Activated CD8-positive, alpha-beta memory T cell treated with anti-CD3 and anti-CD28 coated beads for 1 hour (primary cell): ENCODE measurements around the gene RGS21.

Source experiments
- DNase-seq, 2 donors: peaks; one replicate each; pipeline ENCODE4 v3.0.0-alpha.2; 2020; ENCODE audit warnings: low read depth in 1 of 2; ENCODE audit errors: extremely low read depth in 1 of 2

Gene RGS21

DNA sequence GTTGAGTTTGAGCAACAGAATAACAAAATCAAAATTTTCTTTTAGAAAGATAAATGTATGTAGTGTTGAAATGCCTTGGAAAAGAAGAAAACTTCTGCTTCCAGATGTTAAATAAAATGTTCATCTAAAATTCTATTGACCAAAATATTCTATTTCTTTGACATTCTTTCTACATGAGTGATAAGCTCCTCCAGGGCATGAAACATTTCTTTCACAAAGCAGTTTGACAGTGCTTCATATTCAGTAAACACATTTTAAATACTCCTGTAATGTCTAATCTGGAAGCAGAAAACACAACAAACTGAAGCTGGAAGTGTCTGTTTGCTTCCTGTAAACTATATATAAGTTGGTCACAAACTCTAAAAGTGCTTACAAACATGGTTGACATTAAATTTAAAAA is 61.5 kb downstream of the RGS21 start:
- DNase-seq = no peak

GRCh38 chr1:192378878-192379277 is 62.1 kb downstream of the RGS21 start:
- DNase-seq = no peak

DNA sequence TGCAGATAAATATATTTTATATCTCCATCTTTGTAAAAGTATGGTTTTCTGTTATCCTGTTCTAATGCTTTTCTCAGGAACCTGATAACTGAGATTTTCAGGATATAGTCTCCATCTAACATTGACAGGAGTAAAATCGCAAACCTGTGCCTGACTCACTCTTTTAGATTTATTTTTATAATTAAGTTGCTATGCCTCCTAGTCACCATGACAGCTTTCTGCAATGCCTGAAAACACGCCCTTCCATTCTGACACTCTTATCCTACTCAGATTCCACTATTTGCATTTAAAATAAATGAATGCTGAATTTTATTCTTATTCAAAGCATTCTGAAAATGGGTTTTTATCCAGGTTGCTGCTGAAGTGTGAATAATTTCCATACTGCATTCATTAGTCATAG is 62.8 kb downstream of the RGS21 start:
- DNase-seq = no peak

DNA sequence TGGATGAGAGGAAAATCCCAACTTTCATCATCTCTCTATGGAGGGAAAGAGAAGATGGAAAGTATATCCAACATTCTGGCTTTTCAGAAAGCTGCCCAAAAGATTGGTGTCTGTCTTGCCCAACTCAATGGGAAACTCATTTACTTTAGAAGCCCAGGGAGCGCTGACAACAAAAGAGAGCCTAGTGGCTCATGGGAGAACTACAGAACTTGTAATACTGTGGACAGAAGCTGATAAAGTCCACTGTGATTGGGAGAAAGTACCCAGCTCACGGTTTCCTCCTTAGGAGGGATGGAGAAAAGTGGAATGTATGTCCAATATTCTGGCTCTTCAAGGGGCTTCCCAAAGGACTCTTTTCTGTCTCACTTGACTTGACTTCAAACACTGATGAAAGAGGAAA is 66.0 kb downstream of the RGS21 start:
- no peak for DNase-seq

- no peak for DNase-seq
These were observed 69.4 kb downstream of the RGS21 start for GRCh38 chr1:192386051-192386650.

GRCh38 chr1:192395211-192395610 is 78.4 kb downstream of the RGS21 start:
- no peak for DNase-seq

DNA sequence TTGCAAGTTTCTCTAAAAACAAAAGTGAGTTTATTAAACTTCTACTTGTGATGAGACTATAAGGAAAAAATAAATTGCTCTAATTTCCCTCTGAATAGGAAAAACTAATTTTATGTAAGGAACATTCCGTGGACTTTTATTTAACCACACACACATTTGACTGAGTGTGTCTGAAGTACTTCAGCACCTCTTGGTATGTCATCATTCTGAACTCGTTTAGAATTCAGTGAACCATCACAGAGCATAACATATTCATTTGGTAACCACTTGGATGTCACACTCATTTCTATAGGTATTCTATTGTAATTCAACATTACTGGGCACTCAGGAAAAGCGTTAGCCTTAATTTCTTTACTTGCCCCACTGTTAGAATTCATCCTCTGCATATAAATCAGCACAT is 79.1 kb downstream of the RGS21 start:
- no peak for DNase-seq

DNA sequence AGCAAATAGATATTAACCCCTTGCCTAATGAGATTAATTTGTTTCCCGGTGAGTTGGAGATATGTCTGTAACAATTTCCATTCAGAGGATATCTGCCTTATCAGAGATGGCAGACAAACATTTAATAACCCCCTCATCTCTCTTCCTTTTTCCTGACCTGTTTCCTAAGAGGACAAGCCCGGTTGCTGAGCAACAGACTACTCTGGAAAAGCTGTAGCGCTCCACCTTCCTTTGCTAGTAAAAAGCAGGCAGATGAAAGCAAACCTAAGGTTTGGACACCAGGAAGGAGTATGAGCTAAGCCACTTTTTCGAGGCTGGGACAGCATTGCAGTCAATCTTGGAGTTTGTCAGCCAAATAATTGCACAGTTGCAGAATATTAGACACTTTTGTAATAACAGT is 82.4 kb downstream of the RGS21 start:
- no peak for DNase-seq

DNA sequence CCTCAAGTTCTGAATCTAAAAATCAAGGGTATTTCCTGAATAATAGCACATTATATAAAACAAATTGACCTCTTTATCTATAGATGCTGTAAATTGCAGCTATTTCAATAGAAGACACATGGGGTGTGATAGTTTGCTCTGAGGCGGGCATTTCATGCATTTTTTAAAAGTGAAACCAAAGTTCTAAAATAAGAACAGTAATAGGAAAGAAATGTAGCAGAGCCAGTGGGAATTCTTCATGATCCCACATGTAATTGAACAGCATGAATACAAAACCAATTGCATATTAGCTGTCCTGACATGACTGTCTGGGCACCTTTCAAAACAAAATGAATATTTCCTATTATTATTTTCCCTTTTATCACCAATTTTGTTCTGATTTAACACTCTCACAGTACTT is 85.0 kb downstream of the RGS21 start:
- no peak for DNase-seq

- no peak for DNase-seq
These were observed 85.8 kb downstream of the RGS21 start for GRCh38 chr1:192402571-192402970.

GRCh38 chr1:192407206-192407605 is 90.4 kb downstream of the RGS21 start:
- no peak for DNase-seq
